ENCODE results near the gene PARD3B. TPM values are rescaled to one million over a fixed set of nuclear protein-coding genes. Genes with fewer than 3 reads are reported as not detected.
A peak's percentile ranks its signal among the peaks of the same experiment; 100 is the strongest.

Gene PARD3B
- polyA plus RNA-seq, 1 donor: 14.0 TPM

DNA sequence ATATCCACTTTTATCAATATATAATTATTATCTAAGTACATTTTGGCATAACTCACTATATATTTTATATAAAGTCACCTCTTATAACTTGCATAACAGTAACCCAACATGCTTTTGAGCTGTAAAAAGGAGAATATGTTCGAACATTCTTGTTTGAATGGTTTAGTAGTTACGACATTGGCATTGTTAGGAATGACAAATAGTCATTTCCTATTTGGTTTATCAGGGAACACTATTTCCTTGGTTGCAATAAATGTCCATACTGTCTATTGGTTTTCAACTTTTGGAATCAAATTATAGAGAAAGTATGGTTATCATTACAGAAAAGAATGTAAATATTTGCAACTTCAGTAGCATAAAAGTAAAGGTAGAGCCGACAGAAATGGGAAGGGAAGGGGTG, 124.1 kb downstream of the PARD3B start:
- no peaks in the 10 kb centered on the region for H3K36me3 ChIP-seq (ENCODE audit: control insufficient read depth, insufficient read depth, low read length)
- no peak for DNase-seq
- no peaks in the 10 kb centered on the region for H3K9me3 ChIP-seq (ENCODE audit: control insufficient read depth, low read depth, low read length)
- no peaks in the 10 kb centered on the region for H3K27me3 ChIP-seq (ENCODE audit: control insufficient read depth, insufficient read depth, low read length)
- H3K4me3 ChIP-seq (ENCODE audit: low read length): no peak overlapping the region
- WGBS (ENCODE audit: insufficient coverage, low lambda C conversion rate): 78% methylated on average over 3 of the region's 3 CpGs
- no peaks in the 10 kb centered on the region for H3K4me1 ChIP-seq (ENCODE audit: control insufficient read depth, insufficient read depth, low read length)
- no peak overlapping the region for H3K27ac ChIP-seq (ENCODE audit: low read length)

- Histone ChIP-seq H3K4me3 (ENCODE audit: low read length) (no peak overlapping the region), H3K27ac (ENCODE audit: low read length) (no peak overlapping the region), H3K27me3 (ENCODE audit: control insufficient read depth, insufficient read depth, low read length) (no peaks in the 10 kb centered on the region), H3K9me3 (ENCODE audit: control insufficient read depth, low read depth, low read length) (no peaks in the 10 kb centered on the region), H3K4me1 (ENCODE audit: control insufficient read depth, insufficient read depth, low read length) (no peaks in the 10 kb centered on the region), H3K36me3 (ENCODE audit: control insufficient read depth, insufficient read depth, low read length) (no peaks in the 10 kb centered on the region)
- peak in 1 of 2 donors; percentile 15 for DNase-seq
- no CpG with 5 or more reads among the region's 2 CpGs for WGBS (ENCODE audit: insufficient coverage, low lambda C conversion rate)
Measured at GRCh38 chr2:204670124-204670523, 124.8 kb downstream of the PARD3B start.

GRCh38 chr2:204670756-204671155, 125.5 kb downstream of the PARD3B start:
- Histone ChIP-seq H3K4me3 (ENCODE audit: low read length) (no peak overlapping the region), H3K4me1 (ENCODE audit: control insufficient read depth, insufficient read depth, low read length) (no peaks in the 10 kb centered on the region), H3K27ac (ENCODE audit: low read length) (no peak overlapping the region), H3K27me3 (ENCODE audit: control insufficient read depth, insufficient read depth, low read length) (no peaks in the 10 kb centered on the region), H3K36me3 (ENCODE audit: control insufficient read depth, insufficient read depth, low read length) (no peaks in the 10 kb centered on the region), H3K9me3 (ENCODE audit: control insufficient read depth, low read depth, low read length) (no peaks in the 10 kb centered on the region)
- no peak for DNase-seq
- no CpG with 5 or more reads among the region's 4 CpGs for WGBS (ENCODE audit: insufficient coverage, low lambda C conversion rate)

DNA sequence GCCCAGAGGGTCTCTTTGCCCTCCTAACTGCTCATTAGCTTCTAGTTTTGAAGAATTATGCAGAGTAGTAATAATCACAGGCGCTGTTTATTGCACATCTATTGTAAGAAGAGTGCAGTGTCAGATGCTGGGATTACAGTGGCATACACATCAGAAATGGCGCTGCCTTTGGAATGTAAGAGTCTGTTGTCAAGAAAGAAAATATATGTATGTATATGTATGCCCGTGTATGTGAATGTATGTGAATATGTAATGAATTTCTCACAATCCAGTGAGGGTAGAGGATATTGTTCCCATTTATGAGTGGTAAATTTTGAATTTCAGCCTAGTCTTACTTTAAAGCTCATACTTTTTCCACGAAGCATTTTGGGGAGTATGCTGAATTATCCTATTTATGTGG, 127.5 kb downstream of the PARD3B start:
- no peaks in the 10 kb centered on the region for H3K4me1 ChIP-seq (ENCODE audit: control insufficient read depth, insufficient read depth, low read length)
- no peak overlapping the region for H3K4me3 ChIP-seq (ENCODE audit: low read length)
- WGBS (ENCODE audit: insufficient coverage, low lambda C conversion rate): 100% methylated on average over 1 of the region's 4 CpGs
- no peaks in the 10 kb centered on the region for H3K36me3 ChIP-seq (ENCODE audit: control insufficient read depth, insufficient read depth, low read length)
- H3K27me3 ChIP-seq (ENCODE audit: control insufficient read depth, insufficient read depth, low read length): no peaks in the 10 kb centered on the region
- H3K27ac ChIP-seq (ENCODE audit: low read length): no peak overlapping the region
- no peak for DNase-seq
- H3K9me3 ChIP-seq (ENCODE audit: control insufficient read depth, low read depth, low read length): no peaks in the 10 kb centered on the region

- no peaks in the 10 kb centered on the region for H3K27me3 ChIP-seq (ENCODE audit: control insufficient read depth, insufficient read depth, low read length)
- no peak for DNase-seq
- H3K27ac ChIP-seq (ENCODE audit: low read length): no peak overlapping the region
- H3K4me1 ChIP-seq (ENCODE audit: control insufficient read depth, insufficient read depth, low read length): no peaks in the 10 kb centered on the region
- 80% methylated on average over 2 of the region's 3 CpGs for WGBS (ENCODE audit: insufficient coverage, low lambda C conversion rate)
- H3K4me3 ChIP-seq (ENCODE audit: low read length): no peak overlapping the region
- H3K36me3 ChIP-seq (ENCODE audit: control insufficient read depth, insufficient read depth, low read length): no peaks in the 10 kb centered on the region
- no peaks in the 10 kb centered on the region for H3K9me3 ChIP-seq (ENCODE audit: control insufficient read depth, low read depth, low read length)
Measured at GRCh38 chr2:204673877-204674276, 128.6 kb downstream of the PARD3B start.

DNA sequence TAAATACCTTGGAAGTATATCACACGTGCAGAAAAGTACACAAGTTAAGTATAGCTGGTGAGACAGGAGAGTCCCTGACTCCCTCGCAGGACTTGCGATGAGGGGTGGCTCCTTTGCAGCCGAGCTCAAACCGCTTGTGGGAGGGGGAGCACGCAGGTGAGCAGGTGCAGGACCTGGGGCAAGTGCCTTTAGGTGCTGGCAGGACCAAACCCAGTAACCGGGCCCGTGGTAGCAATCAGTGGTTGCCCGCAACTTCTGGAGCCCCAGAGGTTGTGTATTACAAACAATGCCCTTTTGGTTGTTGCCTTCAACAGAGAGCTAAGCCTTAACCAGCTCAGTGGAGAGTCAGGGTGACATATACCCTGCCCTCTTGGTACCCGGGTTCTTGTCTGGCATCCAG, 132.8 kb downstream of the PARD3B start:
- Histone ChIP-seq H3K27ac (ENCODE audit: low read length) (no peak overlapping the region), H3K27me3 (ENCODE audit: control insufficient read depth, insufficient read depth, low read length) (no peaks in the 10 kb centered on the region), H3K36me3 (ENCODE audit: control insufficient read depth, insufficient read depth, low read length) (no peaks in the 10 kb centered on the region), H3K4me3 (ENCODE audit: low read length) (no peak overlapping the region), H3K4me1 (ENCODE audit: control insufficient read depth, insufficient read depth, low read length) (no peaks in the 10 kb centered on the region), H3K9me3 (ENCODE audit: control insufficient read depth, low read depth, low read length) (no peaks in the 10 kb centered on the region)
- DNase-seq: no peak
- WGBS (ENCODE audit: insufficient coverage, low lambda C conversion rate): no CpG with 5 or more reads among the region's 10 CpGs

- no peaks in the 10 kb centered on the region for H3K27me3 ChIP-seq (ENCODE audit: control insufficient read depth, insufficient read depth, low read length)
Measured at GRCh38 chr2:204680576-204680975, 135.3 kb downstream of the PARD3B start.

DNA sequence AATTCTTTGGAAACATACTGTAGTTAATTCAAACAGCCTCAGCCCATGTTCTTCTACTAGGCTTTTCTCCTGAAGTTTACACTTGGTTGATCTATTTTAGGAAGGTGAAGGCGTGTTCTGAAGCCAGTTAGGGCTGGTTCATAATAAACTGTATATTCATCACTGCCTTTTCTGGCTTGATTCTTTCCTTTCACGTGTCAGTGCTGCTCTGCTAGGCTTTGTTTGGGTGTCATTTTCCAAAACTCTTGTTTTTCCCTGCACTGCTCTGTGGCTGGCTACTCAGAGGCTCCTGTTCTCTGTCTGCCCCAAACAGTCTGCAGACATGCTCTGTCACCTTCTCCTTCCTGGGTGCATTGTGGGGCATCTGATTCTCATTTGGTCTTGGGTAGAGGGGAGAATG, 136.1 kb downstream of the PARD3B start:
- DNase-seq: peak; percentile 4 to 32
- H3K27ac ChIP-seq (ENCODE audit: low read length): no peak overlapping the region
- no peaks in the 10 kb centered on the region for H3K9me3 ChIP-seq (ENCODE audit: control insufficient read depth, low read depth, low read length)
- no peak overlapping the region for H3K4me3 ChIP-seq (ENCODE audit: low read length)
- H3K4me1 ChIP-seq (ENCODE audit: control insufficient read depth, insufficient read depth, low read length): no peaks in the 10 kb centered on the region
- no peaks in the 10 kb centered on the region for H3K36me3 ChIP-seq (ENCODE audit: control insufficient read depth, insufficient read depth, low read length)
- H3K27me3 ChIP-seq (ENCODE audit: control insufficient read depth, insufficient read depth, low read length): no peaks in the 10 kb centered on the region
- WGBS (ENCODE audit: insufficient coverage, low lambda C conversion rate): 60% methylated on average over 1 of the region's 2 CpGs

More at GRCh38 chr2:204680576-204680975, 135.3 kb downstream of the PARD3B start:
- Histone ChIP-seq H3K4me1 (ENCODE audit: control insufficient read depth, insufficient read depth, low read length) (no peaks in the 10 kb centered on the region), H3K9me3 (ENCODE audit: control insufficient read depth, low read depth, low read length) (no peaks in the 10 kb centered on the region), H3K36me3 (ENCODE audit: control insufficient read depth, insufficient read depth, low read length) (no peaks in the 10 kb centered on the region), H3K4me3 (ENCODE audit: low read length) (no peak overlapping the region), H3K27ac (ENCODE audit: low read length) (no peak overlapping the region)
- DNase-seq: no peak
- WGBS (ENCODE audit: insufficient coverage, low lambda C conversion rate): 92% methylated on average over 2 of the region's 2 CpGs

DNA sequence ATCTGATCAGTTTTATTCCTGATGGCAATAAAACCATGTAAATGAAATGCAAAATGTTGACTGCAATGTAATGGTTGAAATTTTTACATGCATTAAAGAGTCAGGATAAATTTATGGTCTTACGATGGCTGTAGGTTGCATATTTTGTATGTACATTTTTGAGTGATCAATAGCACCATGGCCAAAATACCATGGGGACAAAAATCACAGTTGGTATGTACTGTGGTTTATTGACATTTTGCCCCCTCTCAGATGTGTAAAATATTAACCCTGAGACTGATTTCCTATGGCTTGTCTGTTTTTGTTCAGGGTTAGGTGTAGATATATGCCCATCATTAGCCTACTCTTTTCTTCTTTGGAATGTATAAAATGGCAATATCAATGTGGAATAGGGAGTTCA, 138.1 kb downstream of the PARD3B start:
- DNase-seq: no peak
- no peaks in the 10 kb centered on the region for H3K36me3 ChIP-seq (ENCODE audit: control insufficient read depth, insufficient read depth, low read length)
- H3K27me3 ChIP-seq (ENCODE audit: control insufficient read depth, insufficient read depth, low read length): no peaks in the 10 kb centered on the region
- H3K27ac ChIP-seq (ENCODE audit: low read length): no peak overlapping the region
- no peaks in the 10 kb centered on the region for H3K9me3 ChIP-seq (ENCODE audit: control insufficient read depth, low read depth, low read length)
- WGBS (ENCODE audit: insufficient coverage, low lambda C conversion rate): no CpG with 5 or more reads among the region's 1 CpG
- H3K4me3 ChIP-seq (ENCODE audit: low read length): no peak overlapping the region
- no peaks in the 10 kb centered on the region for H3K4me1 ChIP-seq (ENCODE audit: control insufficient read depth, insufficient read depth, low read length)

GRCh38 chr2:204686406-204686805, 141.1 kb downstream of the PARD3B start:
- no peaks in the 10 kb centered on the region for H3K27me3 ChIP-seq (ENCODE audit: control insufficient read depth, insufficient read depth, low read length)
- peaks cover 3% of the 10 kb centered on the region for H3K36me3 ChIP-seq (ENCODE audit: control insufficient read depth, insufficient read depth, low read length)
- H3K9me3 ChIP-seq (ENCODE audit: control insufficient read depth, low read depth, low read length): no peaks in the 10 kb centered on the region
- H3K4me3 ChIP-seq (ENCODE audit: low read length): no peak overlapping the region
- H3K27ac ChIP-seq (ENCODE audit: low read length): no peak overlapping the region
- DNase-seq: no peak
- H3K4me1 ChIP-seq (ENCODE audit: control insufficient read depth, insufficient read depth, low read length): no peaks in the 10 kb centered on the region
- WGBS (ENCODE audit: insufficient coverage, low lambda C conversion rate): 100% methylated on average over 2 of the region's 3 CpGs

GRCh38 chr2:204687776-204688175, 142.5 kb downstream of the PARD3B start:
- WGBS (ENCODE audit: insufficient coverage, low lambda C conversion rate): 100% methylated on average over 1 of the region's 2 CpGs
- peaks cover 3% of the 10 kb centered on the region for H3K36me3 ChIP-seq (ENCODE audit: control insufficient read depth, insufficient read depth, low read length)
- no peaks in the 10 kb centered on the region for H3K27me3 ChIP-seq (ENCODE audit: control insufficient read depth, insufficient read depth, low read length)
- DNase-seq: no peak
- no peaks in the 10 kb centered on the region for H3K4me1 ChIP-seq (ENCODE audit: control insufficient read depth, insufficient read depth, low read length)
- H3K9me3 ChIP-seq (ENCODE audit: control insufficient read depth, low read depth, low read length): no peaks in the 10 kb centered on the region
- H3K4me3 ChIP-seq (ENCODE audit: low read length): no peak overlapping the region
- no peak overlapping the region for H3K27ac ChIP-seq (ENCODE audit: low read length)

All from large intestine (tissue), 3 donors.